HFF-Myc (cell line): ENCODE measurements around the gene CD19.
"Not testable (repeated sequence)": the region's sequence is repeated elsewhere in the genome, so short reads cannot be mapped to it uniquely, and the experiment has no call there.

Source experiments
- DNase-seq: peaks from one replicate; pipeline ENCODE4 v3.0.0-alpha.2; 2011; ENCODE audit warnings: low read depth; ENCODE audit errors: extremely low read depth
- H3K4me3 ChIP-seq: replicated peaks from 2 replicates; pipeline ENCODE4 v1.5.1; 2011; ENCODE audit warnings: low read depth, mild to moderate bottlenecking, control low read depth, low read length
- TF ChIP-seq, protein P1 (sequence below): IDR thresholded peaks from 2 replicates; pipeline ENCODE4 v1.5.1; 2012; ENCODE audit warnings: mild to moderate bottlenecking, low read depth, low read length, control low read depth; ENCODE audit errors: missing control alignments

CD19 gene

GRCh38 chr16:28924762-28925385 lies 6.9 kb upstream of the CD19 start, which contains the start of gene RABEP2:
Gene RABEP2, minus strand, starts transcription at chr16:28925238. Its CDS starts 75 bp downstream, at chr16:28925163.
- peak within 1 kb of the TSS; percentile 72 for H3K4me3 ChIP-seq
- DNase-seq = peak; percentile 54
- TF ChIP-seq, protein P1, sequence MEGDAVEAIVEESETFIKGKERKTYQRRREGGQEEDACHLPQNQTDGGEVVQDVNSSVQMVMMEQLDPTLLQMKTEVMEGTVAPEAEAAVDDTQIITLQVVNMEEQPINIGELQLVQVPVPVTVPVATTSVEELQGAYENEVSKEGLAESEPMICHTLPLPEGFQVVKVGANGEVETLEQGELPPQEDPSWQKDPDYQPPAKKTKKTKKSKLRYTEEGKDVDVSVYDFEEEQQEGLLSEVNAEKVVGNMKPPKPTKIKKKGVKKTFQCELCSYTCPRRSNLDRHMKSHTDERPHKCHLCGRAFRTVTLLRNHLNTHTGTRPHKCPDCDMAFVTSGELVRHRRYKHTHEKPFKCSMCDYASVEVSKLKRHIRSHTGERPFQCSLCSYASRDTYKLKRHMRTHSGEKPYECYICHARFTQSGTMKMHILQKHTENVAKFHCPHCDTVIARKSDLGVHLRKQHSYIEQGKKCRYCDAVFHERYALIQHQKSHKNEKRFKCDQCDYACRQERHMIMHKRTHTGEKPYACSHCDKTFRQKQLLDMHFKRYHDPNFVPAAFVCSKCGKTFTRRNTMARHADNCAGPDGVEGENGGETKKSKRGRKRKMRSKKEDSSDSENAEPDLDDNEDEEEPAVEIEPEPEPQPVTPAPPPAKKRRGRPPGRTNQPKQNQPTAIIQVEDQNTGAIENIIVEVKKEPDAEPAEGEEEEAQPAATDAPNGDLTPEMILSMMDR = no peak

- TF ChIP-seq, protein P1 = no peak
- H3K4me3 ChIP-seq = peak overlapping the region; percentile 72
- DNase-seq = peak; percentile 57
These were observed 6.2 kb upstream of the CD19 start for GRCh38 chr16:28925386-28926228.

DNA sequence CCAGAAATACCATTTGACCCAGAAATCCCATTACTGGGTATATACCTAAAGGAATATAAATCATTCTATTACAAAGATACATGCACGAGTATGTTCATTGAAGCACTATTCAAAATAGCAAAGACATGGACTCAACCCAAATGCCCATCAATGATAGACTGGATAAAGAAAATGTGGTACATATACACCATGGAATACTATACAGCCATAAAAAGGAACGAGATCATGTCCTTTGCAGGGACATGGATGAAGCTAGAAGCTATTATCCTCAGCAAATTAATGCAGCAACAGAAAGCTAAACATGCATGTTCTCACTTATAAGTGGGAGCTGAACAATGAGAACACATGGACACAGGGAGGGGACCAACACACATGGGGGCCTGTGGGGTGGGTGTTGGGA lies 5.5 kb upstream of the CD19 start:
- DNase-seq, H3K4me3 ChIP-seq: not testable (repeated sequence)

DNA sequence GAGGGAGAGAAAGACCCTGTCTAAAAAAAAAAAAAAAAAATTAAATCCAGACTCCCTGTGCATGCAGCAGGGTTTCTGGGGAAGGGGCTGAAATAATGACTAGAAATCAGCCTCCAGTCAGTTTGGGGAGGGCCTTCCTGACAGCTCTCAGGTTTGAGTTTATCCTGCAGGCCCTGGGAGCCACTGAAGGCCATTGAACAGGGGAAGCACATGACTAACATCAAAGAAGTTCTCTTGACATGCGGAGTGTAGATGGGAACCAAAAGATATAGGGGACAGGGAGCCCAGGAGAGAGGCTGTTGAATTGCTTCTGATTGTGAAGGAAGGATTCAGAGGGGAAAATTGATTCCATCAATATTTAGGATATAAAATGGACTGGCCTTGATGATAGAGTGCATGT lies 4.0 kb upstream of the CD19 start:
- no peak overlapping the region for H3K4me3 ChIP-seq
- DNase-seq = no peak
- TF ChIP-seq, protein P1 = no peak

DNA sequence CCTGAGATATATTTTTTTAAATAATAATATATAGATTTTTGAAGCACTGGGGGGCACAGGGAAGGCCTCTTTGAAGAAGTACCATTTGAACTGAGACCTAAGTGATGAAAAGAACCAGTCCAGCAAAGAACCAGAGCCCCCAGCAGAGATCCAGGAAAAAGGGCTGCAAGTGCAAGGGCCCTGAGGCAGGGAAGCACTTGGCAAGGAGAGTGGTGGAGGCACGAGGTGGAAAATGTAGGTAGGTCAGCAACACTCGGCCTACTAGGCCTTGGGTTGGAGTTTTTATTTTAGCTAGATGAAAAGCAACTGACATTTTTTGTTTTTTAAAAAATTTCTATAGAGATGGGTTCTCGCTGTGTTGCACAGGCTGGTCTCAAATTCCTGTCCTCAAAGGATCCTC lies 1.6 kb upstream of the CD19 start:
- DNase-seq = no peak
- no peak overlapping the region for H3K4me3 ChIP-seq
- TF ChIP-seq, protein P1 = no peak

DNA sequence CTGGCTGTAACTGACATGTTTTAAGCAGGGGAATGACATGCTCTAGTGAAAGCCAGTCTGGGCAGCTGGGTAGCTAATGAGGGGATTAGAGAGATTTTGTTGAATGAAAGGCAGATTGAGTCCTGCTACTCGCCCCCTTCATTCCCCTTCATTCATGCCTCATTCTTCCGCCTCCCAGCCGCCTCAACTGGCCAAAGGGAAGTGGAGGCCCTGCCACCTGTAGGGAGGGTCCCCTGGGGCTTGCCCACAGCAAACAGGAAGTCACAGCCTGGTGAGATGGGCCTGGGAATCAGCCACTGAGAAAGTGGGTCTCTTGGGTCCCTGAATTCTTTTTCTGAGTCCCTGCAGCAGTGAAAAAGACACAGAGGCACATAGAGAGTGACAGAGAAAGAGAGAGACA lies 1.1 kb upstream of the CD19 start:
- TF ChIP-seq, protein P1 = no peak
- no peak overlapping the region for H3K4me3 ChIP-seq
- no peak for DNase-seq

- TF ChIP-seq, protein P1 = no peak
- H3K4me3 ChIP-seq = no peak overlapping the region
- DNase-seq = no peak
These were observed 769 bp downstream of the CD19 start for GRCh38 chr16:28932339-28933141.
